ENCODE measurements around the gene DOCK4. TPM values are rescaled to one million over a fixed set of nuclear protein-coding genes. Genes with fewer than 3 reads are reported as not detected.

Gene DOCK4
- total and polyA plus RNA-seq, 2 of the 8 experiments (the other 6 are each of a cell fraction or from before 2014, with no cell fraction given), result 5.1 to 23.6 TPM

DNA sequence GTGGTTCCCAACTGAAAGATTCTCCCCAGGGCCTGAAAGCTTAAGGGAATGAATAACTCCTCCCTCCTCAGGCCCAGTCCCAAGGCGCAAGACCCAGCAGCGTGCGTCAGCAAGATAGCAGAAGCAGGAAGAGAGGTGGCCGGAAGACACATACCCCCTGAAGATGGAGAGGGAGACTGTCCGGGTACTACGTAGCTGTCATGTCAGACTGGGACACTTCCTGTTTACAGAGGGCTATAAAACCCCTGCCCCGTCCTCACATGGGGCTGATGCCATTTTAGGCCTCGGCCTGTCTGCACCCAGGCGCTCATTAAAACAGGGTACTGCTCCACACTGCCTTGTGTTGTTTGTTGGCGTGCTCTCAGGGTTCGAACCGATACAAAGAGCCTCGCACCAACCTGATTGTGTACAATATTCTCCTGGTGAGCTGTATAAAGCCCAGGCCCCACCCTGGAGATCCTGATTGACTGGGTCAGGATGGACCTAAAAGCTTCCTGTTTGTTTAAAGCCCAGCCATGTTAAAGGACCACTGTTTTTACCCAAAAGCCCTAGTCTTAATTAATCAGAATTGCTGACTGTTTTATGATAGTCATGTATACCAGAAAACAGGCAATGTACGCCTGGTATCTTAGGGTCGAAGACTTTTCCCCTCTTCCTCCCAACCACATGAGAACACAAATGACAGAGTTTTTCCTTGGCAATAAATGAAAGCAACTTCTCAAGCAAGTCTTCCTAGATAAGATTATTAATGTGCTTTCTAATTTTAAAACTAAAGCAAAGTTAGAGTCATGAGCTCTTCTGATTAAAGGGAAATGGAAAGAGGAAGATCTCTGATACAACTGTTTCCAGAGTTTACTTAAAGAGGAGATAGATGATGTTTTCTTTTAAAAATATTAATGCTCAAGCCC is 251.5 kb downstream of the DOCK4 start (continued):
- no peak for TF ChIP-seq CTCF (IDR thresholded peaks at IDR 0.05; ENCODE audit: control extremely low read depth in 1 of 3, insufficient read depth in 1 of 3, low read depth in 1 of 3, low read length in 3 of 3)
- TF ChIP-seq ATF2 (IDR thresholded peaks at IDR 0.05; ENCODE audit: low read length), result no peak
- TF ChIP-seq RXRA (IDR thresholded peaks at IDR 0.05; ENCODE audit: insufficient read depth, low read depth, low read length), result no peak

All from H1 (cell line).